ENCODE measurements around the gene FBXL7.

FBXL7 gene

GRCh38 chr5:15501091-15501791 lies 1.3 kb downstream of the FBXL7 start:
- H3K27me3 ChIP-seq (ENCODE audit: control insufficient read depth in 2 of 2, insufficient read depth in 2 of 2, low read length in 2 of 2): peaks cover 11 to 14% of the 10 kb centered on the region in 2 donors
- peak overlapping the region; percentile 70 to 75 for H3K27ac ChIP-seq (ENCODE audit: low read depth in 2 of 2, low read length in 2 of 2)
- peak overlapping the region; percentile 63 to 71 for H3K4me3 ChIP-seq (ENCODE audit: low read length in 2 of 2)
- peaks cover 0 to 2% of the 10 kb centered on the region in 2 donors for H3K4me1 ChIP-seq (ENCODE audit: control insufficient read depth in 2 of 2, insufficient read depth in 2 of 2, low read length in 2 of 2)
- H3K9me3 ChIP-seq (ENCODE audit: control insufficient read depth in 2 of 2, low read length in 2 of 2): no peaks in the 10 kb centered on the region
- H3K9ac ChIP-seq (ENCODE audit: low read depth in 1 of 2, low read length in 2 of 2): peak overlapping the region in 1 of 2 donors; percentile 63
- H3K36me3 ChIP-seq (ENCODE audit: control insufficient read depth in 2 of 2, insufficient read depth in 2 of 2, low read length in 2 of 2): no peaks in the 10 kb centered on the region

- Histone ChIP-seq H3K9me3 (ENCODE audit: control insufficient read depth in 2 of 2, low read length in 2 of 2) (no peaks in the 10 kb centered on the region), H3K27ac (ENCODE audit: low read depth in 2 of 2, low read length in 2 of 2) (no peak overlapping the region), H3K4me1 (ENCODE audit: control insufficient read depth in 2 of 2, insufficient read depth in 2 of 2, low read length in 2 of 2) (peaks cover 0 to 2% of the 10 kb centered on the region in 2 donors), H3K9ac (ENCODE audit: low read depth in 1 of 2, low read length in 2 of 2) (no peak overlapping the region), H3K36me3 (ENCODE audit: control insufficient read depth in 2 of 2, insufficient read depth in 2 of 2, low read length in 2 of 2) (no peaks in the 10 kb centered on the region), H3K27me3 (ENCODE audit: control insufficient read depth in 2 of 2, insufficient read depth in 2 of 2, low read length in 2 of 2) (peaks cover 11 to 14% of the 10 kb centered on the region in 2 donors), H3K4me3 (ENCODE audit: low read length in 2 of 2) (peak overlapping the region in 1 of 2 donors; percentile 8)
Observed at GRCh38 chr5:15502208-15502607, 2.2 kb downstream of the FBXL7 start.

- no peaks in the 10 kb centered on the region for H3K9me3 ChIP-seq (ENCODE audit: control insufficient read depth in 2 of 2, low read length in 2 of 2)
- no peak overlapping the region for H3K27ac ChIP-seq (ENCODE audit: low read depth in 2 of 2, low read length in 2 of 2)
- H3K27me3 ChIP-seq (ENCODE audit: control insufficient read depth in 2 of 2, insufficient read depth in 2 of 2, low read length in 2 of 2): peaks cover 0 to 2% of the 10 kb centered on the region in 2 donors
- H3K4me3 ChIP-seq (ENCODE audit: low read length in 2 of 2): no peak overlapping the region
- no peaks in the 10 kb centered on the region for H3K36me3 ChIP-seq (ENCODE audit: control insufficient read depth in 2 of 2, insufficient read depth in 2 of 2, low read length in 2 of 2)
- H3K4me1 ChIP-seq (ENCODE audit: control insufficient read depth in 2 of 2, insufficient read depth in 2 of 2, low read length in 2 of 2): no peaks in the 10 kb centered on the region
- no peak overlapping the region for H3K9ac ChIP-seq (ENCODE audit: low read depth in 1 of 2, low read length in 2 of 2)
Observed at GRCh38 chr5:15506146-15506545, 6.2 kb downstream of the FBXL7 start.

GRCh38 chr5:15506897-15507296 lies 6.9 kb downstream of the FBXL7 start:
- H3K9me3 ChIP-seq (ENCODE audit: control insufficient read depth in 2 of 2, low read length in 2 of 2): no peaks in the 10 kb centered on the region
- H3K9ac ChIP-seq (ENCODE audit: low read depth in 1 of 2, low read length in 2 of 2): no peak overlapping the region
- H3K27ac ChIP-seq (ENCODE audit: low read depth in 2 of 2, low read length in 2 of 2): no peak overlapping the region
- H3K4me1 ChIP-seq (ENCODE audit: control insufficient read depth in 2 of 2, insufficient read depth in 2 of 2, low read length in 2 of 2): no peaks in the 10 kb centered on the region
- no peaks in the 10 kb centered on the region for H3K36me3 ChIP-seq (ENCODE audit: control insufficient read depth in 2 of 2, insufficient read depth in 2 of 2, low read length in 2 of 2)
- H3K4me3 ChIP-seq (ENCODE audit: low read length in 2 of 2): no peak overlapping the region
- H3K27me3 ChIP-seq (ENCODE audit: control insufficient read depth in 2 of 2, insufficient read depth in 2 of 2, low read length in 2 of 2): no peaks in the 10 kb centered on the region

- H3K27me3 ChIP-seq (ENCODE audit: control insufficient read depth in 2 of 2, insufficient read depth in 2 of 2, low read length in 2 of 2): no peaks in the 10 kb centered on the region
- no peak overlapping the region for H3K4me3 ChIP-seq (ENCODE audit: low read length in 2 of 2)
- no peaks in the 10 kb centered on the region for H3K9me3 ChIP-seq (ENCODE audit: control insufficient read depth in 2 of 2, low read length in 2 of 2)
- H3K27ac ChIP-seq (ENCODE audit: low read depth in 2 of 2, low read length in 2 of 2): no peak overlapping the region
- no peaks in the 10 kb centered on the region for H3K36me3 ChIP-seq (ENCODE audit: control insufficient read depth in 2 of 2, insufficient read depth in 2 of 2, low read length in 2 of 2)
- H3K4me1 ChIP-seq (ENCODE audit: control insufficient read depth in 2 of 2, insufficient read depth in 2 of 2, low read length in 2 of 2): no peaks in the 10 kb centered on the region
- H3K9ac ChIP-seq (ENCODE audit: low read depth in 1 of 2, low read length in 2 of 2): no peak overlapping the region
Observed at GRCh38 chr5:15510092-15510491, 10.1 kb downstream of the FBXL7 start.

- H3K36me3 ChIP-seq (ENCODE audit: control insufficient read depth in 2 of 2, insufficient read depth in 2 of 2, low read length in 2 of 2): no peaks in the 10 kb centered on the region
- H3K27me3 ChIP-seq (ENCODE audit: control insufficient read depth in 2 of 2, insufficient read depth in 2 of 2, low read length in 2 of 2): no peaks in the 10 kb centered on the region
- H3K27ac ChIP-seq (ENCODE audit: low read depth in 2 of 2, low read length in 2 of 2): no peak overlapping the region
- no peaks in the 10 kb centered on the region for H3K9me3 ChIP-seq (ENCODE audit: control insufficient read depth in 2 of 2, low read length in 2 of 2)
- no peaks in the 10 kb centered on the region for H3K4me1 ChIP-seq (ENCODE audit: control insufficient read depth in 2 of 2, insufficient read depth in 2 of 2, low read length in 2 of 2)
- H3K4me3 ChIP-seq (ENCODE audit: low read length in 2 of 2): no peak overlapping the region
- H3K9ac ChIP-seq (ENCODE audit: low read depth in 1 of 2, low read length in 2 of 2): no peak overlapping the region
Observed at GRCh38 chr5:15510831-15511230, 10.9 kb downstream of the FBXL7 start.

GRCh38 chr5:15513431-15513830 lies 13.5 kb downstream of the FBXL7 start:
- Histone ChIP-seq H3K36me3 (ENCODE audit: control insufficient read depth in 2 of 2, insufficient read depth in 2 of 2, low read length in 2 of 2) (no peaks in the 10 kb centered on the region), H3K27ac (ENCODE audit: low read depth in 2 of 2, low read length in 2 of 2) (no peak overlapping the region), H3K4me3 (ENCODE audit: low read length in 2 of 2) (no peak overlapping the region), H3K27me3 (ENCODE audit: control insufficient read depth in 2 of 2, insufficient read depth in 2 of 2, low read length in 2 of 2) (no peaks in the 10 kb centered on the region), H3K9ac (ENCODE audit: low read depth in 1 of 2, low read length in 2 of 2) (no peak overlapping the region), H3K4me1 (ENCODE audit: control insufficient read depth in 2 of 2, insufficient read depth in 2 of 2, low read length in 2 of 2) (no peaks in the 10 kb centered on the region), H3K9me3 (ENCODE audit: control insufficient read depth in 2 of 2, low read length in 2 of 2) (no peaks in the 10 kb centered on the region)

- Histone ChIP-seq H3K36me3 (ENCODE audit: control insufficient read depth in 2 of 2, insufficient read depth in 2 of 2, low read length in 2 of 2) (no peaks in the 10 kb centered on the region), H3K27me3 (ENCODE audit: control insufficient read depth in 2 of 2, insufficient read depth in 2 of 2, low read length in 2 of 2) (no peaks in the 10 kb centered on the region), H3K27ac (ENCODE audit: low read depth in 2 of 2, low read length in 2 of 2) (no peak overlapping the region), H3K4me3 (ENCODE audit: low read length in 2 of 2) (no peak overlapping the region), H3K4me1 (ENCODE audit: control insufficient read depth in 2 of 2, insufficient read depth in 2 of 2, low read length in 2 of 2) (no peaks in the 10 kb centered on the region), H3K9me3 (ENCODE audit: control insufficient read depth in 2 of 2, low read length in 2 of 2) (no peaks in the 10 kb centered on the region), H3K9ac (ENCODE audit: low read depth in 1 of 2, low read length in 2 of 2) (no peak overlapping the region)
Observed at GRCh38 chr5:15513911-15514310, 13.9 kb downstream of the FBXL7 start.

GRCh38 chr5:15515229-15515628 lies 15.2 kb downstream of the FBXL7 start:
- Histone ChIP-seq H3K27ac (ENCODE audit: low read depth in 2 of 2, low read length in 2 of 2) (no peak overlapping the region), H3K4me3 (ENCODE audit: low read length in 2 of 2) (no peak overlapping the region), H3K27me3 (ENCODE audit: control insufficient read depth in 2 of 2, insufficient read depth in 2 of 2, low read length in 2 of 2) (no peaks in the 10 kb centered on the region), H3K36me3 (ENCODE audit: control insufficient read depth in 2 of 2, insufficient read depth in 2 of 2, low read length in 2 of 2) (no peaks in the 10 kb centered on the region), H3K9ac (ENCODE audit: low read depth in 1 of 2, low read length in 2 of 2) (no peak overlapping the region), H3K9me3 (ENCODE audit: control insufficient read depth in 2 of 2, low read length in 2 of 2) (no peaks in the 10 kb centered on the region), H3K4me1 (ENCODE audit: control insufficient read depth in 2 of 2, insufficient read depth in 2 of 2, low read length in 2 of 2) (no peaks in the 10 kb centered on the region)

- no peak overlapping the region for H3K4me3 ChIP-seq (ENCODE audit: low read length in 2 of 2)
- no peak overlapping the region for H3K27ac ChIP-seq (ENCODE audit: low read depth in 2 of 2, low read length in 2 of 2)
- no peaks in the 10 kb centered on the region for H3K9me3 ChIP-seq (ENCODE audit: control insufficient read depth in 2 of 2, low read length in 2 of 2)
- no peak overlapping the region for H3K9ac ChIP-seq (ENCODE audit: low read depth in 1 of 2, low read length in 2 of 2)
- H3K4me1 ChIP-seq (ENCODE audit: control insufficient read depth in 2 of 2, insufficient read depth in 2 of 2, low read length in 2 of 2): no peaks in the 10 kb centered on the region
- H3K36me3 ChIP-seq (ENCODE audit: control insufficient read depth in 2 of 2, insufficient read depth in 2 of 2, low read length in 2 of 2): no peaks in the 10 kb centered on the region
- no peaks in the 10 kb centered on the region for H3K27me3 ChIP-seq (ENCODE audit: control insufficient read depth in 2 of 2, insufficient read depth in 2 of 2, low read length in 2 of 2)
Observed at GRCh38 chr5:15516486-15516885, 16.5 kb downstream of the FBXL7 start.

Measured in mucosa of rectum (tissue), 2 donors.